Vagina (tissue), 2 donors: Measurements from ENCODE around the gene GAD1. TPM values are rescaled to one million over a fixed set of nuclear protein-coding genes. Genes with fewer than 3 reads are reported as not detected.

ENCODE experiments used
- DNase-seq, 2 donors: peaks; one replicate each; pipeline ENCODE4 v3.0.0-alpha.2; 2017; ENCODE audit errors: extremely low spot score in 2 of 2
- H3K27ac ChIP-seq: fragments of 200-600 bp; sonication (generic); one replicate; pipeline ENCODE4 v1.5.1; 2019
- H3K27me3 ChIP-seq: fragments of 200-600 bp; sonication (generic); one replicate; pipeline ENCODE4 v1.5.1; 2019
- H3K36me3 ChIP-seq, 2 donors: fragments of 200-600 bp; sonication (generic); one replicate each; pipeline ENCODE4 v1.5.1; 2017 to 2019
- H3K4me1 ChIP-seq: fragments of 200-600 bp; sonication (generic); one replicate; pipeline ENCODE4 v1.5.1; 2019
- H3K4me3 ChIP-seq, 2 donors: fragments of 200-600 bp; sonication (generic); 1 replicate in 1 of 2; 2 replicates in 1 of 2; pipeline ENCODE4 v1.5.1; 2016 to 2019
- H3K9me3 ChIP-seq: fragments of 200-600 bp; sonication (generic); one replicate; pipeline ENCODE4 v1.5.1; 2019
- POLR2A ChIP-seq, 2 donors: fragments of 450-650 bp; IDR thresholded peaks; one replicate each; pipeline ENCODE4 v1.6.1; 2017; ENCODE audit warnings: antibody characterized with exemption in 2 of 2, mild to moderate bottlenecking in 2 of 2, moderate library complexity in 2 of 2
- POLR2AphosphoS5 ChIP-seq, 2 donors: sonication (generic); formaldehyde crosslinking; IDR thresholded peaks; one replicate each; pipeline ENCODE4 v1.9.0; 2017; ENCODE audit warnings: antibody characterized with exemption in 2 of 2, mild to moderate bottlenecking in 2 of 2, low read depth in 1 of 2; ENCODE audit not compliant: insufficient read depth in 1 of 2
- intact Hi-C: fragments of 100-400 bp; cut with DNase I; formaldehyde crosslinking; loops from one replicate; pipeline ENCODE4 v1.15.1; 2023
- total RNA-seq: library from RNA; depleted of rRNA; stranded (reverse); fragments of >200 nt; gene quantifications from one replicate; pipeline ENCODE4 v1.2.3, GENCODE V29; 2016
- TF ChIP-seq, protein P1 (sequence below), 3 experiments: fragments of 450-650 bp in 2 of 3; fragments of 200-600 bp in 1 of 3; sonication (generic) in 1 of 3; IDR thresholded peaks; one replicate each; pipeline ENCODE4 v1.5.1; 2017 to 2019; ENCODE audit warnings: antibody characterized with exemption in 3 of 3, mild to moderate bottlenecking in 2 of 3, moderate library complexity in 2 of 3

The GAD1 gene
- total RNA-seq, 1 donor from 2014 or later, result not detected

DNA sequence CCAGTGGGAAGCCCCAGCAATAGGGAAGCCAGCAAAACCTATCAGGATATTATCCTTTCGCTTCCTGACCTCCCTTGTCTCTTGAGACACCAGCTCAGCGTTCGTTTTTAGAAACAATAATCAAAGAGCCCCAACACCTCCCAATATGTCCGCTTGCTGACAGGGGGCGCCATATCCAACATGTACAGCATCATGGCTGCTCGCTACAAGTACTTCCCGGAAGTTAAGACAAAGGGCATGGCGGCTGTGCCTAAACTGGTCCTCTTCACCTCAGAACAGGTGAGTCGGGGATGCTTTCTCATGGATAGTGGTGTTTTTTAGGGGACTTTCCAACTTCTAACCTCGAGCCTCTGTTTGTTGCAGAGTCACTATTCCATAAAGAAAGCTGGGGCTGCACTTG, 28.7 kb downstream of the GAD1 start:
- intact Hi-C loops, result no loop called here
- H3K9me3 ChIP-seq, result no peaks in the 10 kb centered on the region
- no peaks in the 10 kb centered on the region for H3K27me3 ChIP-seq
- H3K4me1 ChIP-seq, result no peaks in the 10 kb centered on the region
- TF ChIP-seq POLR2AphosphoS5 (IDR thresholded peaks at IDR 0.05; ENCODE audit: insufficient read depth in 1 of 2, low read depth in 1 of 2), result no peak
- no peak for TF ChIP-seq POLR2A (IDR thresholded peaks at IDR 0.05)
- no peak overlapping the region for H3K27ac ChIP-seq
- H3K36me3 ChIP-seq, result no peaks in the 10 kb centered on the region
- H3K4me3 ChIP-seq, result no peak overlapping the region
- no peak for DNase-seq

- Histone ChIP-seq H3K4me3 (no peak overlapping the region), H3K36me3 (no peaks in the 10 kb centered on the region), H3K4me1 (no peaks in the 10 kb centered on the region), H3K27me3 (no peaks in the 10 kb centered on the region), H3K27ac (no peak overlapping the region), H3K9me3 (no peaks in the 10 kb centered on the region)
- intact Hi-C loops, result no loop called here
- TF ChIP-seq POLR2A (IDR thresholded peaks at IDR 0.05), result no peak
- no peak for TF ChIP-seq POLR2AphosphoS5 (IDR thresholded peaks at IDR 0.05; ENCODE audit: insufficient read depth in 1 of 2, low read depth in 1 of 2)
- TF ChIP-seq, protein P1, sequence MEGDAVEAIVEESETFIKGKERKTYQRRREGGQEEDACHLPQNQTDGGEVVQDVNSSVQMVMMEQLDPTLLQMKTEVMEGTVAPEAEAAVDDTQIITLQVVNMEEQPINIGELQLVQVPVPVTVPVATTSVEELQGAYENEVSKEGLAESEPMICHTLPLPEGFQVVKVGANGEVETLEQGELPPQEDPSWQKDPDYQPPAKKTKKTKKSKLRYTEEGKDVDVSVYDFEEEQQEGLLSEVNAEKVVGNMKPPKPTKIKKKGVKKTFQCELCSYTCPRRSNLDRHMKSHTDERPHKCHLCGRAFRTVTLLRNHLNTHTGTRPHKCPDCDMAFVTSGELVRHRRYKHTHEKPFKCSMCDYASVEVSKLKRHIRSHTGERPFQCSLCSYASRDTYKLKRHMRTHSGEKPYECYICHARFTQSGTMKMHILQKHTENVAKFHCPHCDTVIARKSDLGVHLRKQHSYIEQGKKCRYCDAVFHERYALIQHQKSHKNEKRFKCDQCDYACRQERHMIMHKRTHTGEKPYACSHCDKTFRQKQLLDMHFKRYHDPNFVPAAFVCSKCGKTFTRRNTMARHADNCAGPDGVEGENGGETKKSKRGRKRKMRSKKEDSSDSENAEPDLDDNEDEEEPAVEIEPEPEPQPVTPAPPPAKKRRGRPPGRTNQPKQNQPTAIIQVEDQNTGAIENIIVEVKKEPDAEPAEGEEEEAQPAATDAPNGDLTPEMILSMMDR (IDR thresholded peaks at IDR 0.05), result no peak
- DNase-seq, result no peak
Observed at GRCh38 chr2:170846314-170846713, 29.6 kb downstream of the GAD1 start.

DNA sequence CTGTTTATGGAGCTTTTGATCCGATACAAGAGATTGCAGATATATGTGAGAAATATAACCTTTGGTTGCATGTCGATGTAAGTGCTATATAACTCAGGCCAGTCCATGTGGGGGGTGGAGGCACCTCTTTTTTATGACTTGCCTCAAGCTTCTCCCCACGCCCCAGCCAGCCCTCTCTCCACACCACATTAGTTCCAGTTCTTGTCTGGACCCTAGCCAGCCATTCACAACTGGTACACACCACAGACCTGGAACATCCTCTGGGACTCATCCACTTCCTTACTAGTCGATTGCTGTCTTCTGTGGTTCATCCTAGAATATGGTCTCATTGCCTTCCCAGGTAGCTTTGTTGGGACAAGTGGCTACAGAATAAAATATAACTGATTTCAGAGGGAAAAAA, 31.0 kb downstream of the GAD1 start:
- TF ChIP-seq POLR2AphosphoS5 (IDR thresholded peaks at IDR 0.05; ENCODE audit: insufficient read depth in 1 of 2, low read depth in 1 of 2) (no peak), POLR2A (IDR thresholded peaks at IDR 0.05) (no peak)
- TF ChIP-seq, protein P1 (IDR thresholded peaks at IDR 0.05), result no peak
- no peak overlapping the region for H3K4me3 ChIP-seq
- no peaks in the 10 kb centered on the region for H3K9me3 ChIP-seq
- no peaks in the 10 kb centered on the region for H3K4me1 ChIP-seq
- no peak for DNase-seq
- no peaks in the 10 kb centered on the region for H3K27me3 ChIP-seq
- intact Hi-C loops, result no loop called here
- no peaks in the 10 kb centered on the region for H3K36me3 ChIP-seq
- H3K27ac ChIP-seq, result no peak overlapping the region

- no peak for DNase-seq
- Histone ChIP-seq H3K27ac (no peak overlapping the region), H3K4me1 (no peaks in the 10 kb centered on the region), H3K9me3 (no peaks in the 10 kb centered on the region), H3K27me3 (no peaks in the 10 kb centered on the region), H3K36me3 (no peaks in the 10 kb centered on the region), H3K4me3 (no peak overlapping the region)
- TF ChIP-seq POLR2A (IDR thresholded peaks at IDR 0.05) (no peak), POLR2AphosphoS5 (IDR thresholded peaks at IDR 0.05; ENCODE audit: insufficient read depth in 1 of 2, low read depth in 1 of 2) (no peak)
- TF ChIP-seq, protein P1 (IDR thresholded peaks at IDR 0.05), result no peak
- intact Hi-C loops, result no loop called here
Observed at GRCh38 chr2:170848587-170848986, 31.9 kb downstream of the GAD1 start.

- H3K4me1 ChIP-seq, result no peaks in the 10 kb centered on the region
- no peak overlapping the region for H3K27ac ChIP-seq
- no peaks in the 10 kb centered on the region for H3K9me3 ChIP-seq
- H3K36me3 ChIP-seq, result no peaks in the 10 kb centered on the region
- no peak for DNase-seq
- no peaks in the 10 kb centered on the region for H3K27me3 ChIP-seq
- H3K4me3 ChIP-seq, result no peak overlapping the region
- TF ChIP-seq POLR2A (IDR thresholded peaks at IDR 0.05), result no peak
- intact Hi-C loops, result no loop called here
Observed at GRCh38 chr2:170850251-170850650, 33.6 kb downstream of the GAD1 start.

DNA sequence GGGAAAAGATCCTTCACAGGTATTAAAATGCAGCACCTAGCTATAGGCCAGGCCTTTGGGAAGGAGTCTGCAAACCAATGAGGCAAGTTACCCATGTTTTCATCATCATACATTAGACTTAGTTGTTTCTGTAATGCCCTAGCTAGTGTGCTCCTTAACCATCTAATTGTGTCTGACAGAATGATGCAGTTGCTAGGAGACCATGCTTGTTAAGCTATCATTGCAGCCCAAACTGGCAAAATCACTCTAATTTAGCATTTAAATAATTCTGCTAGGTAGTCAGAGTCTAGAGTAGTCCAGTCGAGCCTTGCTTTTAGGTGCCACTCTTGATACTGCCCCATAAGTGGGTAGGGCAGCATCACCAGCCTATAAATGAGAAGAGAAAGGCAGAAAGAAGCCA, 34.9 kb downstream of the GAD1 start:
- H3K27ac ChIP-seq, result no peak overlapping the region
- H3K4me1 ChIP-seq, result no peaks in the 10 kb centered on the region
- no peak overlapping the region for H3K4me3 ChIP-seq
- TF ChIP-seq, protein P1 (IDR thresholded peaks at IDR 0.05), result no peak
- no peak for TF ChIP-seq POLR2AphosphoS5 (IDR thresholded peaks at IDR 0.05; ENCODE audit: insufficient read depth in 1 of 2, low read depth in 1 of 2)
- intact Hi-C loops, result no loop called here
- no peaks in the 10 kb centered on the region for H3K9me3 ChIP-seq
- no peaks in the 10 kb centered on the region for H3K27me3 ChIP-seq
- no peaks in the 10 kb centered on the region for H3K36me3 ChIP-seq
- no peak for DNase-seq
